Neural cell (in vitro differentiated cells): ENCODE results near the gene ATP2B2.

Experiments used
- CTCF ChIP-seq: fragments of 450-650 bp; IDR thresholded peaks from 2 replicates; pipeline ENCODE4 v1.5.1; 2014; ENCODE audit warnings: antibody characterized with exemption, mild to moderate bottlenecking, moderate library complexity; ENCODE audit not compliant: poor library complexity, severe bottlenecking
- EZH2 ChIP-seq: fragments of 200-600, 300-800 bp; shearing (Covaris generic), sonication (generic); IDR thresholded peaks from 2 replicates; pipeline ENCODE4 v1.6.1; 2014; ENCODE audit warnings: antibody characterized with exemption, low read length, borderline replicate concordance, mild to moderate bottlenecking; ENCODE audit not compliant: insufficient read depth, poor library complexity, severe bottlenecking
- RAD21 ChIP-seq: fragments of 450-650 bp; conservative IDR thresholded peaks from 2 replicates; pipeline ENCODE4 v1.6.1; 2014; ENCODE audit warnings: antibody characterized with exemption, mild to moderate bottlenecking, moderate library complexity
- REST ChIP-seq: IDR thresholded peaks from 2 replicates; pipeline ENCODE4 v1.6.1; 2012; ENCODE audit warnings: borderline replicate concordance
- SMC3 ChIP-seq: fragments of 450-650 bp; conservative IDR thresholded peaks from 2 replicates; pipeline ENCODE4 v1.6.1; 2014; ENCODE audit warnings: antibody characterized with exemption, mild to moderate bottlenecking, moderate library complexity; ENCODE audit not compliant: poor library complexity

GRCh38 chr3:10368512-10368911 is 136.9 kb downstream of the ATP2B2 start:
- TF ChIP-seq CTCF (no peak), SMC3 (no peak), EZH2 (no peak), REST (no peak), RAD21 (no peak)
